Measurements from ENCODE around the gene CALD1. TPM values are rescaled to one million over a fixed set of nuclear protein-coding genes. Genes with fewer than 3 reads are reported as not detected.

The CALD1 gene
- polyA plus RNA-seq, 2 of the 4 experiments (the other 2 are of a cell fraction), result 136 to 150 TPM

DNA sequence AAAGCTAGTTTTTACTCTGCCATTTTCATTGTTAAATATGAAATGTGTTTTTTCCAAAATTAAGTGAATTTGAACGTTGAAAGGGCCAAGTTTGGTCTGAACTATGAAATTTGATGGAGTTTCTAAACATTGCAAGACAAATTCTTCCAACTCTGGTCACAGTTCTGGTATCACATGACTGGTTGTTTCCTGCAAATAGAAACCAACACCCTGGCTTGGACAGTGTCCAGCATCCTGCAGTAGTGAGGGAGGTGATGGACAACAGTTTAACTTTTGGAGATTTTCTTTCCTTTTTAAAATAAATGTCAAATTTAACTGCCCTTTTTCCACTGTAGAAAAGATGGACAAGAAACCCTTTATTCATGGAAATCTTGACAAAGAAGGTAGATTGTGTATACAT, 152.1 kb downstream of the CALD1 start:
- no peak overlapping the region for H3K27ac ChIP-seq
- ChIA-PET CTCF (interaction anchor here (1.1 kb wide), 1 partner anchor 12 kb away, joined by 3 read pairs; no protein-coding TSS in a partner anchor), POLR2A (no interaction called here)
- peaks cover 2% of the 10 kb centered on the region for H3K4me1 ChIP-seq
- peak; percentile 7 for FAIRE-seq
- 67% methylated on average over 1 of the region's 1 CpG for WGBS (ENCODE audit: missing lambda C conversion rate)
- no peak for DNase-seq (ENCODE audit: low read depth in 1 of 2, low spot score in 1 of 2)
- no peak overlapping the region for H3K4me2 ChIP-seq
- ATAC-seq, result no peak
- H3K9me3 ChIP-seq, result no peaks in the 10 kb centered on the region
- TF ChIP-seq, protein P1, sequence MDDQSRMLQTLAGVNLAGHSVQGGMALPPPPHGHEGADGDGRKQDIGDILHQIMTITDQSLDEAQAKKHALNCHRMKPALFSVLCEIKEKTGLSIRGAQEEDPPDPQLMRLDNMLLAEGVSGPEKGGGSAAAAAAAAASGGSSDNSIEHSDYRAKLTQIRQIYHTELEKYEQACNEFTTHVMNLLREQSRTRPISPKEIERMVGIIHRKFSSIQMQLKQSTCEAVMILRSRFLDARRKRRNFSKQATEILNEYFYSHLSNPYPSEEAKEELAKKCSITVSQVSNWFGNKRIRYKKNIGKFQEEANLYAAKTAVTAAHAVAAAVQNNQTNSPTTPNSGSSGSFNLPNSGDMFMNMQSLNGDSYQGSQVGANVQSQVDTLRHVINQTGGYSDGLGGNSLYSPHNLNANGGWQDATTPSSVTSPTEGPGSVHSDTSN (IDR thresholded peaks at IDR 0.05), result no peak
- TF ChIP-seq KDM1A (IDR thresholded peaks at IDR 0.05; ENCODE audit: low read depth) (no peak), PHF8 (IDR thresholded peaks at IDR 0.05; ENCODE audit: borderline replicate concordance, low read depth) (no peak), EHMT2 (IDR thresholded peaks at IDR 0.05; ENCODE audit: low read depth) (no peak), TFCP2L1 (CRISPR knock-in tag; IDR thresholded peaks at IDR 0.05) (no peak), JUNB (IDR thresholded peaks at IDR 0.05) (no peak), FOSB (CRISPR knock-in tag; IDR thresholded peaks at IDR 0.05) (no peak), RARB (CRISPR knock-in tag; IDR thresholded peaks at IDR 0.05) (no peak), ZFP36 (IDR thresholded peaks at IDR 0.05; ENCODE audit: borderline replicate concordance, partially characterized antibody) (no peak), RAD21 (conservative IDR thresholded peaks at IDR 0.05 in 1 of 2, IDR thresholded peaks at IDR 0.05 in 1 of 2) (no peak), CHD2 (IDR thresholded peaks at IDR 0.05; ENCODE audit: low read length, partially characterized antibody) (no peak), CBX8 (IDR thresholded peaks at IDR 0.05) (no peak), MAFK (IDR thresholded peaks at IDR 0.05; ENCODE audit: partially characterized antibody) (no peak), CEBPB (IDR thresholded peaks at IDR 0.05) (no peak)
- TF ChIP-seq, protein P2, sequence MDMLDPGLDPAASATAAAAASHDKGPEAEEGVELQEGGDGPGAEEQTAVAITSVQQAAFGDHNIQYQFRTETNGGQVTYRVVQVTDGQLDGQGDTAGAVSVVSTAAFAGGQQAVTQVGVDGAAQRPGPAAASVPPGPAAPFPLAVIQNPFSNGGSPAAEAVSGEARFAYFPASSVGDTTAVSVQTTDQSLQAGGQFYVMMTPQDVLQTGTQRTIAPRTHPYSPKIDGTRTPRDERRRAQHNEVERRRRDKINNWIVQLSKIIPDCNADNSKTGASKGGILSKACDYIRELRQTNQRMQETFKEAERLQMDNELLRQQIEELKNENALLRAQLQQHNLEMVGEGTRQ (IDR thresholded peaks at IDR 0.05), result no peak
- TF ChIP-seq, protein P3, sequence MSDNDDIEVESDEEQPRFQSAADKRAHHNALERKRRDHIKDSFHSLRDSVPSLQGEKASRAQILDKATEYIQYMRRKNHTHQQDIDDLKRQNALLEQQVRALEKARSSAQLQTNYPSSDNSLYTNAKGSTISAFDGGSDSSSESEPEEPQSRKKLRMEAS (IDR thresholded peaks at IDR 0.05), result no peak
- TF ChIP-seq, protein P4, sequence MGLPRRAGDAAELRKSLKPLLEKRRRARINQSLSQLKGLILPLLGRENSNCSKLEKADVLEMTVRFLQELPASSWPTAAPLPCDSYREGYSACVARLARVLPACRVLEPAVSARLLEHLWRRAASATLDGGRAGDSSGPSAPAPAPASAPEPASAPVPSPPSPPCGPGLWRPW (IDR thresholded peaks at IDR 0.05), result no peak
- H3K4me3 ChIP-seq, result no peak overlapping the region

DNA sequence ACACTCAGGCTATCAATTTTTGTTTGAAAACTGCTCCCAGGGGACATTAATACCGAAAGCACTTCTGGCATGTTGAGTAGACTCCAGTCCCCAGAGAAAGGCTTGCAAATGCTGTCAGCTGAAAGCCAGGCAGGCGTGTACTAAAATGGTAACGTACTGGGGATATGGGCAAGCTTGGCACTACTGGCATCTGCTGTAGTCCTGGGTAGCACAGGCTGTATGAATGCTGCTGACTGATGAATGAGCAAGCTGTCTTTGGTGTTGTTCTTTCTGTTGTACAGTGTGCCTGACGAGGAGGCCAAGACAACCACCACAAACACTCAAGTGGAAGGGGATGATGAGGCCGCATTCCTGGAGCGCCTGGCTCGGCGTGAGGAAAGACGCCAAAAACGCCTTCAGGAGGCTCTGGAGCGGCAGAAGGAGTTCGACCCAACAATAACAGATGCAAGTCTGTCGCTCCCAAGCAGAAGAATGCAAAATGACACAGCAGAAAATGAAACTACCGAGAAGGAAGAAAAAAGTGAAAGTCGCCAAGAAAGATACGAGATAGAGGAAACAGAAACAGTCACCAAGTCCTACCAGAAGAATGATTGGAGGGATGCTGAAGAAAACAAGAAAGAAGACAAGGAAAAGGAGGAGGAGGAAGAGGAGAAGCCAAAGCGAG, 153.4 kb downstream of the CALD1 start:
- DNase-seq (ENCODE audit: low read depth in 1 of 2, low spot score in 1 of 2), result no peak
- 91% methylated on average over 17 of the region's 17 CpGs for WGBS (ENCODE audit: missing lambda C conversion rate)
- no peak for FAIRE-seq
- Histone ChIP-seq H3K27ac (peak overlapping the region in 1 of 2 experiments; percentile 38; a peak in 2 of 6 replicates), H3K9me3 (no peaks in the 10 kb centered on the region), H3K4me1 (peaks cover 10% of the 10 kb centered on the region), H3K4me3 (no peak overlapping the region), H3K4me2 (no peak overlapping the region)
- ChIA-PET CTCF (interaction anchor here (1.7 kb wide), 1 partner anchor 10 kb away, joined by 5 read pairs; no protein-coding TSS in a partner anchor), POLR2A (no interaction called here)
- TF ChIP-seq EHF (CRISPR knock-in tag; IDR thresholded peaks at IDR 0.05) (no peak), FOSL2 (IDR thresholded peaks at IDR 0.05) (no peak), FOSL2 (CRISPR knock-in tag; IDR thresholded peaks at IDR 0.05) (no peak), MYC (IDR thresholded peaks at IDR 0.05; ENCODE audit: borderline replicate concordance, low read length) (no peak), ZFP36 (IDR thresholded peaks at IDR 0.05; ENCODE audit: borderline replicate concordance, partially characterized antibody) (no peak), CHD4 (IDR thresholded peaks at IDR 0.05; ENCODE audit: borderline replicate concordance) (no peak), RCOR1 (IDR thresholded peaks at IDR 0.05; ENCODE audit: low read depth, low read length) (no peak), CBX8 (IDR thresholded peaks at IDR 0.05) (no peak), FOSB (CRISPR knock-in tag; IDR thresholded peaks at IDR 0.05) (no peak), HOXB5 (CRISPR knock-in tag; IDR thresholded peaks at IDR 0.05) (no peak), BHLHE40 (IDR thresholded peaks at IDR 0.05; ENCODE audit: low read depth, low read length) (no peak), PHF8 (IDR thresholded peaks at IDR 0.05; ENCODE audit: borderline replicate concordance, low read depth) (no peak), TP53 (CRISPR knock-in tag; IDR thresholded peaks at IDR 0.05) (no peak), NR3C1 (IDR thresholded peaks at IDR 0.05) (no peak), KDM1A (IDR thresholded peaks at IDR 0.05; ENCODE audit: low read depth) (no peak), NPAS2 (CRISPR knock-in tag; IDR thresholded peaks at IDR 0.05; ENCODE audit: borderline replicate concordance) (no peak), HEYL (CRISPR knock-in tag; IDR thresholded peaks at IDR 0.05) (no peak)
- TF ChIP-seq, protein P3 (IDR thresholded peaks at IDR 0.05), result no peak
- TF ChIP-seq, protein P4 (IDR thresholded peaks at IDR 0.05), result no peak
- ATAC-seq, result no peak

Measured in A549 (cell line).